NOMO-1 (cell line): Measurements from ENCODE around the gene RXFP2.

Experiments used
- DNase-seq, 2 experiments: peaks; one replicate each; lab custom pipeline; 2025; ENCODE audit not compliant: unreplicated experiment in 2 of 2; lab: John Stamatoyannopoulos, UW

RXFP2 gene

GRCh38 chr13:31815361-31816144, 76.2 kb downstream of the RXFP2 start:
- DNase-seq, result no peak

DNA sequence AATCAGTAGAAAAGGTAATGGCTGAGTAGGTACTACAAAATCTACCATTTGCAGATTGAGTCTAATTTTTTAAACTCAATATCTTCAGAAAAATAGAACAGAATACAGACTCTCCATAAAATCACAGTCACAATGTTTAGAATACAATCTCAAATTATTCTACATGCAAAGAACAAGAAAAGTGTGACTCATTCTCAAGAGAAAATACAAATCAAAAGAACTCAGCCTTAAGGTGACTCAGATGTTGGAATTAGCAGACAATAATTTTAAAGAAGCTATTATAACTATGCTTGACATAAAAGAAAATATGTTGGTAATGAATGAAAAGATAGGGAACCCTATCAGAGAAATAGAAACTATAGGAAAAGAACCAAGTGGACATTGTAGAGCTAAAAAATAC, 78.9 kb downstream of the RXFP2 start:
- no peak for DNase-seq

GRCh38 chr13:31824705-31825517, 85.6 kb downstream of the RXFP2 start:
- peak; percentile 18 to 72 for DNase-seq

- DNase-seq, result no peak
Observed at GRCh38 chr13:31826521-31826920, 87.2 kb downstream of the RXFP2 start.

- DNase-seq, result no peak
Observed at GRCh38 chr13:31827707-31828106, 88.4 kb downstream of the RXFP2 start.

DNA sequence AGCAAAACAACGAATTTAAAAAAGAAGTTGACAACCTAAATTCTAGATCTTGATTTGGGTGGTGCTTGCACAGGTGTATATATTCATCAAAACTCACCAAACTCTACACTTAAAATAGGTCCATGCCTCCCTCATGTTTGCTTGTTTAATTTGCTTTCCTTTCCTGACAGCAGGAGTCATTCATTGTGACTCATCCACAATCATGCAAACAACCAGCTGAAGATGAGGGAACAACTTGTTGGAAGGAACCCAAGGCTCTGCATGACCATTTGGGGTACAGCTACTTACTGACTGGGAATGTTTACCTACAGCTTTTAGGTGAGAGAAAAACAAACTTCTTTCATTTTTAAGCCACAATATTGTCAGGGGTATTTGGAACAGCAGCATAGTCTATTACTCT, 96.6 kb downstream of the RXFP2 start:
- no peak for DNase-seq

- no peak for DNase-seq
Observed at GRCh38 chr13:31843044-31843443, 103.7 kb downstream of the RXFP2 start.

- peak; percentile 92 to 98 for DNase-seq
Observed at GRCh38 chr13:31846182-31846938, 107.0 kb downstream of the RXFP2 start.

GRCh38 chr13:31846961-31847752, 107.8 kb downstream of the RXFP2 start:
- DNase-seq, result no peak

DNA sequence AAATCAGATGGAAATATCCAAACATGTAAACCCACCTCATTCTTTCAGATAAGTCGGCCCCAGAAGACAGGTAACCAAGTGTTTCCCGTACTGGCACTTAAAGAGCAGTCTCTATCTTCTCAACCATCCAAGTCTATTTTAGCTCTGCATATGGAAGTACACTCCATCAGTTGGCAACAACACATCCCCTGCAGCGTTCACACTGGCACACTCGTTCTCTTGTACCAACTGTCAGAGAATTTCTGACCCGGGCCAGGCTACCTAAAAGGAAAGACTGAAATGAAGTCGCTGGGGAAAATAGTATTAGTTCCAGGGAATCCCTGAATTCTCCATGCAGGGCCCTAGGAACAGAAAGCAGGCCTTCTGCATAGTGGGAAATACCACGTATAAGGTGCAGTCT, 109.3 kb downstream of the RXFP2 start:
- DNase-seq, result no peak

DNA sequence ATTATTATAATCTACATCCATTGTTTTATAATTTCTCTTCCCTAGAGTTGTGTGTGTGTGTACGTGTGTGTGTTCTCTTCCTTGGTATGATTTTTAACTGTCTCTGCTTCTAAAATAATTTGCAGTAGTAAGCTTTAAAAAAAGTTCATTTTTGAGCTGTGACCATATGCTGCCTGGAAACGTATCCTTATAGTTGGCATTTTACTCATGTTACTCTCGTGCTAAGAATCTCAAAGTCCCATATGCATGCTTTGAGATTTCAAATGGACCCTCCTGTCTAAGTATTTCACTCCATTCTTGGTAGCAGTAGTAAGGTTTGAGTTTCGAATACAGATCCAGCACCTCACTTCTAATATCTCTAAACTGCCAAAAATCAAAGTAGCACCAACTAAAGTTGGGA, 109.9 kb downstream of the RXFP2 start:
- DNase-seq, result no peak

DNA sequence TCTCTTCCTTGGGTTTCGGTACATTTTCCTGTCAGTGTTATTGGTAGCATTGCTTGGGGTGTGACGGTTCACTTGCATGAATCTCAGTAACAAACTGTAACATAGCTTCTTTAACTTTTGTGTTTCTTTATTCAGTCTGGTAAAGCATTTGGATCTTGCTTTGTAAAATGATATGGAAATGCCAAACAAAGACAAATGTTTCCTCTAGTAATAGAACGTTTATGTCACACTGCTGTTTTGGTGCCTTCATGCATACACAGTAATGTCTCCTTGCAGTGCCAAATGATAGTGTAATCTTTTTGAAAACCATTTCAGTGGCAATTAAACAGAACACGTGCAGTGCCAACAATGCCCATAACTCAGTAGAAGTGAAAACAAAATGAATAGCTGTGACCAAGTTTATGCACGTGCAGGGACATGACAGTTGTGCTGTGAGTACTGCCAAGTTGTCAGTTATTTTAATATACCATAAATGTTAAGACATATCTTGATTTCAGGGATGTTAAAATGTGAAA, 110.8 kb downstream of the RXFP2 start:
- DNase-seq, result no peak

GRCh38 chr13:31851216-31851615, 111.9 kb downstream of the RXFP2 start:
- no peak for DNase-seq
